ENCODE data around the gene TNFSF8.

- TF ChIP-seq CTCF (IDR thresholded peaks at IDR 0.05) (no peak), EP300 (IDR thresholded peaks at IDR 0.05) (no peak), POLR2A (IDR thresholded peaks at IDR 0.05) (no peak)
Observed at GRCh38 chr9:114973216-114973615, 42.8 kb upstream of the TNFSF8 start.

Measured in gastroesophageal sphincter (tissue), 3 donors.